DLD1 (cell line): ENCODE data around the gene ITPR1.
"Not testable (repeated sequence)": the region's sequence is repeated elsewhere in the genome, so short reads cannot be mapped to it uniquely, and the experiment has no call there.

Experiments
- in situ Hi-C: cut with HindIII; loops from 2 replicates; pipeline ENCODE4 v1.10.0; 2017; ENCODE audit warnings: low sequenced_read_pairs

The ITPR1 gene

DNA sequence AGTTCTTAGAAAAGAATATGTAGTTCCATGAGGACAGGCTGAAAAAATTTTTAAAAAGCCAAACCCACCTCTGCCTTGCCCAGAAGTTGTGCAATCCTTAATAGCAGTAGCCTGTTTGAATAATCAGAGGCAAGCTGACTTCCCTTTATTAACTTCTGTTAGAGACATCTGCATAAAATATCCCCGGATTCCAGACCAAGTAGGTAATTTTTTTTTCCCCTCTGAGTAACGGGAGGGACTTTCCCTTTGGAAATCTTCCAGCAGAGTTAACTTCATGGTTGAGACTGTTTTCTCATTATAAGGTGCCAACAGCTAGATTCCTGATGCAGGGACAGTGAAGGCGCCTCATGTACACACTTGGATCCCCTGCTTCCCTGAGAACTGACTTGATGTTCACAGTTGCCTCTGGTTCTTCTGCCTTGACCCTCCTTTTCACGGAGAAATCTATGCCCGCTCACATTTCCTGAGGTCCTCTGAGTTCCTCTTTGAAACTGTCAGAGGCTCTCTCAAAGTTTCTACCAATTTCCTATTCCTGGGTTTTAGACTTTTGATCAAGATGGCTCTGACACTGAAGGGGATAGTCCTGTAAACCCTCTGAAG lies 258.5 kb downstream of the ITPR1 start:
- in situ Hi-C loops = no loop called here

DNA sequence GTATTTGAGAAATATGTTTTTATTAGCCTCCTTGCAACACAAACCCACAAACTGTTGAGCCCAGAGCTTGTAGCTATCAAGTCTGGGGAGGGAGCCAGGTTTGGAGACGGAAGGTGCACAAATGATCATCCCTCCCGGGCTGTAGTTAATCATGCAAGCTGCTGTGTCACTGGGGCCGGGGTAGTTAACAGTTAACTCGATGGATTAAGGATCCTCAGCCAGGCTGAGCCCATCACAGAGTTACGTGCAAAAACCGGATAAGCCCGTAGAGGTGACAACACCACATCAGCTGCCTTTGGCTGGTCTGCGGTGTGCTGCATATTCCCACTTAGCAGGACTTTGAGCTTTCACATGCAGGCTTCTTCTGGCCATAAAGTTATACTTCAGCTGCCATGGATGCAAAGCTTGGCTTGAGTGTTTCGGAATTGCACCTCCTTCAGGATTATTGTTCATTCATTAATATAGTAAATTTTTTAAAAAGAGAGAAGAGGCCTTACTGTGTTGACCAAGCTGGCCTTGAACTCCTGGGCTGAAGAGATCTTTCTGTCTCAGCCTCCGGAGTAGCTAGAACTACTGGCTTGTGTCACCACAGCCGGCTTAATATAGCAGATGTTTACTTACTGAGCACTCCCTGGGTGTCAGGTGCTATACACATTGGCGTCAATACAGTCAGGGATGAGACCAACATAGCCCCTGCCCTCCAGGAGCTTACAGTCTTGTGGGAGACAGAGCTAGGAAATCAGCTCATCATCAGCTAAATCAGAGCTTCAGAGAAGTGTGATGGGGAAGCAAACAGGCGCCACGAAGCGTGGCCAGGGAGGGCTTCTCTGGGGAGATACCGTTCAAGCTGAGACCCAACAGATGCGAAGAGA lies 259.3 kb downstream of the ITPR1 start:
- in situ Hi-C loops = no loop called here

DNA sequence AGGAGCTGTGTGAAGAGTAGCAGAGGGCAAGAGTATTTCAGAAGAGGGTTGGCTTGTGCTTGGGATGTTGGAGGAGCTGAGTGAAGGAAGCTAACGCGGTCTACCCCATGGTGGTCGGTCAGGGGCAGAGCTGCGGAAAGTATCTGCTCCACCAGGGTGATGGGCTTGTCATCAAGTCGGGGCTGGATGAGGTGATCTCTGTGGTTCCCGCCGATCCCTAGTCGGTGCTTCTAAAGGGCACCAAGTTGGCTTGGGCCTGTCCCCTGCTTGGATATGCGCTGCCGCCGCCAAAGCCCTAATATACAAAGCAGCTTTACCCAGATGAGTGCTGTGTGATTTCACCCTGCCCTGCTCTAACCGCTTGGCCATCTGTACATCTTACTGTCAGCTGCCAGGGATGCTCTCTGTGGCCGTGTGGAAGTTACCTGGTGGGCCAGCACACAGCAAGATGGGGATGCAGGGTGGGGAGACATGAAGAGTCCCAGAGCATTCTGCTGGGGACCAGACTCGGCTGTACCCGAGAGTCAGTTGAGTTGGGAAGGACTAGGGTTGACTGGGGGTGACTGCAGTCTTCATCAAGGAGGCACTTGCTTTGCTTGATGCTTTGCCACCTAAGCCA lies 260.0 kb downstream of the ITPR1 start:
- in situ Hi-C loops = no loop called here

DNA sequence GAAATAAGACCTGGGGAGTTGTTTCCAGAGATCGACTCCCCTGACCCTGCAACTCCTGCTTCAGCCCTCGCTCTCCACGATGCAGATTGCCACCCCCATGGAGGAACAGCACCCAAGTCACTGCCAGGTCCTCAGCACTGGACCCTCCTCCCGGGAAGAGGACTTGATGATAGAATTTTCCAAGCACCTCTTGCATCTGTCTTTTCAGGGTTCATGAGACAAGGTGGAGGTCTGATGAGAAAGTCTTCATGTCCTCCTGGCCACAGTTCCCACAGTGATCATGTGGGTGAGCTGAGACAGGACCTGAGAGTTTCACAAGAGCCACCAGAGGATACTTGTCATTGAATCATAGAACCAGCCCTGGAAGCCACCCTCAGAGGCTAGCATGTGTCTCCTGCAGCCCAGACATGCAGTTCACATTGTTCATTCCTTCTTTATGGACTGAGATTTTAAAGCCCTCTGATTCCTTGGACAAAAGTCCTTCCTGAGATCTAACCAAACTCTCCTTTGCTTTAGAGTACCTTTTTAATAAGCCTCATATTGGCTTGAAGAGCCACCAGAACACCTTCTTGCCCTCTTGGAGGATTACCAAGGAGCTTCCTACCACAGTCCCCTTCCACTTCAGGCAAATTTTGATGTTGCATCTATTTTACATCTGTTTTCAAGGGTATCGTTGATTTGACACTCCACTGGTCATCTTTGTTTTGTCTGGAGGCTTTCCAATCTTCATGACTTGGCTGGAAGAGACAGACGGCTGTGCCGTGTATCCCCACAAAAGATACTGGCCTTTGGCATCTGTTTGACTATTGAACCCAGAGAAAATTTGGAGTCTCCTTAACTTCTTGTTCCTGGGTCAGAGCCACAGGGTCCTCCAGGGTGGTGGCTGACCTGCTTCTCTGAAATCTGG lies 261.3 kb downstream of the ITPR1 start:
- in situ Hi-C loops = no loop called here

DNA sequence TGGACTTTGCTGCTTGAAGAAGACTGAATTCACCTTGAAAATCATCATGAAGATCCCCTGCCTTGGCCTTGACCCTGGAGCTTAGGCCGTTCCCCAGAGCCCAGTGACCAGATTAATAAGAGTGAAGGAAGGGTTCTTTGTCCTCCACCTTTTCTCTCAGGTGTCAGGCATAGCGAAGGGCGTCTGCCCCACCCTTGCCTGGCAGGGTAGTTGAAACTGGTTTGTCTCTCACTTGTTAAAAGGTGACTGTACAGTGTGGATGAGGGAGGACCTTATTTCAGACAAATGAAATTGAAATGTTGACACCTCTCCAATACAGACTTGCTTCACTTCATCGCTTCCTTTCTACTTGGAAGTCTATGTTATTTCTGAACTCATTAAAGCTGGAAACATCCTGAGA lies 262.4 kb downstream of the ITPR1 start:
- in situ Hi-C loops = no loop called here

DNA sequence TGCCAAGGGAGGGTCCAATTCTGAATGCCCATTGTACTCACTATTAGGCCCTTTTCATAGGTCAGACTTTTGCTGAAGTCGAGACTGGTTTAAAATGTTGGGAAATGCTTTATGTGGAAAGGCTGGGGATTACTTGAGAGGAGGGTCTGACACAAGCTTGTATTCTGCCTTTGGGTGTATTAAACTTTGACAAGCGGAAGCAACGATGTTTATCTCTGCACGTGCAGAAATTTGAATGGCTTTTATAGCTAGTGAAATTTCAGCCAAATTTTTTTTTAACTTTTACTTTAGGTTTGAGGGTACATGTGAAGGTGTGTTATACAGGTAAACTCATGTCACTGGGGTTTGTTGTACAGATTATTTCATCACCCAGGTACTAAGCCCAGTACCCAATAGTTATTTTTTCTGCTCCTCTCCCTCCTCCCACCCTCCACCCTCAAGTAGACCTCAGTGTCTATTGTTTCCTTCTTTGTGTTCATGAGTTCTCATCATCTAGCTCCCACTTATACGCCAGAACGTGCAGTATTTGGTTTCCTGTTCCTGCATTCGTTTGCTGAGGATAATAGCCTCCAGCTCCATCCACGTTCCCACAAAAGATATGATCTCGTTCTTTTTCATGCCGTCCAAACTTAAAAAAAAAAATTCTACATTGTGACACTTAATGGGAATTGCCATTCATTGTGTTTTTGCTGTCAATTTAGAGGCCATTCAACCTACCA lies 263.1 kb downstream of the ITPR1 start:
- in situ Hi-C loops = no loop called here

DNA sequence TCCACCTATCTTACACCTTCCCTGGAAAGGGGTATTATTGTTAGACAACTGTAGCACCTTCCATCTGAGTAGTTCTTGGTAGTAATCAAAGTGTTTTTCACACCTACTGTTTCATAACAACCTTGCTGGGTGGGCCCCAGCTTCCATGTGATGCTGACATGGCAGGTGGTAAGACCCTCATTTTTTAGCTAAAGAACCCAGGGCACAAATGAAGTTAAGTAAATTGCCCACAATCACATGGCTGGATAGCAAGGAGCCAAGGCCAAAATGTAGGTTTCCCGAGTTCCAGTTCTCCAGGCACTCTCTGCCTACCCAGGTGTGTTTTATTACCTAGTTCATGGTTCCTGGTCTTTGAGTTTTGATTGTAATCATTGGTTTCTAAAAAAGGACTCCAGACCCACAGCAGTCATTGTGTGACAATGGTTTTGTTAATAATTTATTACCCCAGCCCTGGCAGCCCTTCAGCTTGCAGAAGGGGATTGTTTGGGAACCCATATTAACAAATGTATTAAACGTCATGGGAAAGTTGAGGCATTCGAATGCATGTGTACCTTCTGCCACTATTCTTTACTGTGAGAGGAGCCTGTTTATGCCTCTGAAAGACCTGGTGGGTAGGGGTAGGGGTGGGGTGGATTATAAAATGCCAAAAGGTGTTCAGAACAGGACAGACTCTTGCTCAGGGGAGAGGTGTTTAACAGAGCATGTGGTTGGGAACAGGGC lies 263.9 kb downstream of the ITPR1 start:
- in situ Hi-C loops = no loop called here

DNA sequence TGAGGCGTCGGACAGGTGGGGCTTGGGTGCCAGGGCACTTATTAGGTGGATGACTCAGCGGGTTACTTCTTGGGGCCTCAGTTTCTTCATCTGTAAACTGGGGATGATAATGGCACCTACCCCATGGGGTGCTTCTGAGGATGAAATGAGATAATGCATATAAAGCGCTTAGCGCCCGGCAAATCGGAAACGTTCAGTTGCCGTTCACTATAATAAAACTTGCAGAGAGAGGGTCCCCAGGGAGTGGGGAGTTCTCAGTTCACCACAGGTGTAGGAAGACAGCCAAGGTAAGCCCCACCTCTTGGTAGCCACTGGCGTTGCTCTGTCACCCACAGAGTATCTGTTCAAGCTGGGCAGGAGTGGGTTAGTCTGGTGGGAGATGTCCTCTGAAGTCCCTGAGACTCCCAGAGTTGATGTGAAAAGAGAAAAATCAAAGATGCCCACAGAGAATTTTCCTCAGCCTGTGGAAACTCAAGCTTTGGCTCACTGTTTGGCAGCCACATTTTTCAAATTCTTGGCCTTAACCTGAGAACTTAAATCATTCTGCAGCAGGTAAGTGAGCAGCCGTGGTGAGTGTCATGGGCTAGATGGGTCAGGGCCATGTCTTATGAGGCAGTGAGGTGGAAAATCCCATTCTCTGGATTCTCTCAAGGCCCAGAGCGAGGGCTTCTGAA lies 264.6 kb downstream of the ITPR1 start:
- in situ Hi-C loops = no loop called here

DNA sequence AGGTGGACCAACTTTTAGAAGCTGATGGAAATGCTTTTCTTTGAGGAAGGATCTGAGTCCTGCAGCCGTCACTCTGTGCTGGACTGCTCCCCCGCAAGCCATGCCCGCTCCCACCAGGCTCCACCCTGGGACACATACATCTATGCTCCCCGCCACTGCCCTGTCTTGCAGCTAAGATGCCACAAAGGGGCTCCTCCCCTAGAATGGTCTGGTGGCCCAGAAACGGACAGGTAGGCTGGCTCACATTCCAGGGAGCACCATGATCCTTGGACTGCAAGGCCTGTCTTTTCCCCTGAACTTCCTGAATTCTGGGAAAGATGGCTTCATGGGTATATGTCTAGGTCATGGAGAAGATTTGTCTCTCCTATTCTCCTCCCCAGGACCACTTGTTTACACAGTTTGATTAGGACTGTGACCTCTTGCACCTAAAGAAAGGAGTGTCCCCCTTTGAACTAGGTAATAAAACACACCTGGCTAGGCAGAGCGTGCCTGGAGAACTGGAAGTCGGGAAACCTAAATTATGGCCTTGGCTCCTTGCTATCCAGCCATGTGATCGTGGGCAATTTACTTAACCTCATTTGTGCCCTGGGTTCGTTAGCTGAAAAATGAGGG lies 265.2 kb downstream of the ITPR1 start:
- in situ Hi-C loops = no loop called here

DNA sequence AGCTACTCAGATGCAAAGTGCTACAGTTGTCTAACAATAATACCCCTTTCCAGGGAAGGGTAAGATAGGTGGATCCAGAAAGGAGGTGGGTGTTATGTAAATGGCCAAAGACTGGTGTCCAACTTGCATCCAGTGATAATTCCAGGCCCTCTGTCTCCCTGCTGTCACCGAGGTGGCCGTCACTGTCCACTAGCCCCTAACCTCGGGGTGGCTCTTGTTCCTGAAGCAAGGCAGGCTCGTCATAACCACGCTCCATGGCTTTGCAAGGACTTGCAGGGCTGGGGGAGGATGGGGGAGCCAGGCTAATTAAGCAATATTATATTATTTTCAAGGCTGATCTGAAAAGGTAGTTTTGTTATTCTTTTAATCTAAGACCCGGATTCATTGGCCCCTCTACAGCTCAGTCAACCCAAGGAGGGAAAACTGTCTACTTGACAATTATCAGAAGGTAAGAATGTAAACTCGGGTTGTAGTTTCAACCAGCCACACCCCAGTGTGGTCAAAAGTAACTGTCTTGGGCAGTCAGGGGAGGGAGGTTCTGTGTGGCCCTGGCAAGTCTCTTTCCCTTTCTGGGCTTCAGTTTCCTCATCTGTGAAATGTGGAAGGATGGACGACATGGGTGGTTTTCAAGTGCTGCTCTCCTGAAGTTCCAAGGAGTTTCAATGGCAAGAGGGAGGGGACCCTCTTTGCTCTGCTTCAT lies 266.0 kb downstream of the ITPR1 start:
- in situ Hi-C loops = no loop called here

DNA sequence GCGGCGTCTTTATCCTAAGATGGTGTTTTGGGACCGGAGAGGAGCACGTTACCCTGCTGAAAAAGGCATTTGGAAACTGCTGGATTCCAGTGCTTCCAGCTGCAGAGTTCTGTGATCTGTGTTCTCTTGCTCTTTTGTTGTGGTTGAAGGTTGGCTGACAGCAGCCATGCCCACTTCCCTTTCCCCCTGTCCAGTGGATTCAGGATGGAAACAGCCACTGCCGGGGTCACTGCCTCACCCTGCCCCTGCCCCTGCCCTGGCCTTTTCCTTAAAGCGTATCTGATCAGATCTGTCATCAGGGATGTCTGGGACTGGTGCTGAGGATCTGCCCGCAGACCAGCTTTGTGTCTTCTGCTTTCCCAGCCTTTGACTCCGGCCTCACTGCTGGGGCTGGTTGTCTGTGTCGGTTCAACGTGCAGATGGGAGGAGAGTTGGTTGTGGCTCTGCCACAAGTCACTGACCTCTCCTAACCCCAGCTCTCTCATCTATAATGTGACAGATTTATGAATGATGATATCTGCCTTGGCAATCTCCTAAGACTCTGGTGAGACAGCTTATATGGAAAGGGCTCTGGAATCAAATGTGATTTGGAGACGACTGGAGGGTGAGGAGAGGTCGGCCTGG lies 266.7 kb downstream of the ITPR1 start:
- in situ Hi-C loops = no loop called here

DNA sequence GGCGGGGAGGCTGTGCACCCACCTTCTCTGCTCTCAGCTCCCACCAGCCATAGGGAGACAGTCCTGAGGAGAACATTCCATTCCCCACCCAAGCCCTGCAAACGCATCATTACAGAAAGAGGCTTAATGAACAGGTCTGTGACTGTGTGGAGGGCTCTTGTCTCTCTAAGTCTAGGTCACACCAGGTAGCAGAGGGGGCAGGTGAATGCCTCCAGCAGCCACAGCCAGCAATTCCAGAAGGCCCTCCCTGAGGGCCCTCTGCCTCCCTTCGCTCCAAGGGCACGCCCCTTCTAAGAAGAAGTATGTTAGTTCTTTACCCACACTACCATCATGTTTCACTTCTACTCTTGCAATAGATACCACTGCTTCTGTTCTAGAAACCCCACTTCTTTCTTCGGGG lies 268.6 kb downstream of the ITPR1 start:
- in situ Hi-C loops = no loop called here

DNA sequence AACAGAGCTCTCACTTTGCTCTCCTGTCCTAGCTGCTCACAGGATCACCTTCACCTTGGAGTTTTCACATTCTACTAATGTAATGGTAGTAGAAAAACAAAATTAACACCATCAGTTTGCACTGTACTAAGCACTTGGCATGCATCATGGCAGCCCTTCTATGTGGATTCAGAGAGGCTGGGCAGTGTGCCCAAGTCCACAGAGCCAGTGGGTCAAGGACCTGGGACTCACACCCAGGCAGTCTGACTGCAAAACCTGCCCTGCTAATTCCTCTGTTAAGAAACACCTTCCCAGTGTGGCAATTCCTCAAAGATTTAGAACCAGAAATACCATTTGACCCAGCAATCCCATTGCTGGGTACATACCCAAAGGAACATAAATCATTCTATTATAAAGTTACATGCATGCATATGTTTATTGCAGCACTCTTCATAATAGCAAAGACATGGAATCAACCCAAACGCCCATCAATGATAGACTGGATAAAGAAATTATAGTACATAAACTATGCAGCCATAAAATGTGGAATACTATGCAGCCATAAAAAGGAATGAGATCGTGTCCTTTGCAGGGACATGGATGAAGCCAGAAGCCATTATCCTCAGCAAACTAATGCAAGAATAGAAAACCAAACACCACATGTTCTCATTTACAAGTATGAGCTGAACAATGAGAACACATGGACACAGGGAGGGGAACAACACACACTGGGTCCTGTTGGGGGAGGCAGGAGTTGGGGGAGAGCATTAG lies 269.5 kb downstream of the ITPR1 start:
- in situ Hi-C loops = not testable (repeated sequence)

DNA sequence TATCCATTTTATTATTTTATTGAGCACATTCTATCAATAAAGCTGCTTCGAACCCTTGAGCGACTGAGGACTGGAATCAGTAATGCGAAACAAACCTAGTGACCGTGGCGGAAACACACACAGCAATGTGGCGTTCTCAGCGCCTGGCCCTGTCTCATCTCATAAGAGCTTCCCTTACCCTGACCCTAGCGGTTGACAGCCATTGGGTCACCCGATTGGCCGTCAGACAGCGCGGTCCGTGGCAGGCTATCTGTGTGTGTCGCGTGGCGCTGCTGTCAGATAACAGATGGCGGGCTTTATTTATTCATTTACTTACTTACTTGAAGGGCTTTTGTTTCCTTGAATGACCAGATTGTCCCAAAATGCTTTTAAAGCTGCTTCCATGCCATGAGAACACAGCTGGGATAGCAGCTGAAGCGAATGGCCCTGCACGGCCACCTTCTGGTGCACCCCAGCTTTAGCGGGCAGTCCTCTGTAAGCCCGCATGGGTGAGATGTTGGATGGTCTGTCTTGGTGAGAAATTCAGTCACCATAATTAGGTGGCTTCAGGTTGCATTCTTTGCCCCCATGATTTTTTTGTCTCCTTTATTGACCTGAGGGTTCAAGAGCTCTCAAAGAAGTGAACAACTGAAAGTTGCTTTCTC lies 270.6 kb downstream of the ITPR1 start:
- in situ Hi-C loops = no loop called here

DNA sequence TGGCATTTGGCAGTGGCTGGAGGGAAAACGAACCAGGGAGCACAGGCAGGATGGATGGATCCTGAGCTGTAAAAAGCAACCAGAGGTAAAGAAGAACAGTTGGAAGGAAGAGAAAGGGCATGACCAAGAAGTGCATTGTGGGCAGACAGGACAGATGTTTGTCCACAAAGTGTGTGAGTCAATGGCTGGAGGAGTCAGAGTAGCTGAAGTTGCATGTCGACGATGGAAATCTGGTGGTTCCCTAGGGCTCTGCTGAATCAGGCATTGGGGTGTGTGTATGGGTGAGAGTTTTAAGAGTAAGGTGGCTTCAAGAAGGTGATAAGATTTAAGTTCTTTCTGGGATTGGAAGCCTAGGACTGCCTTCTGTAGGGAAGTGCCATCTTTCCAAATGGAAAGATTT lies 272.1 kb downstream of the ITPR1 start:
- in situ Hi-C loops = no loop called here

DNA sequence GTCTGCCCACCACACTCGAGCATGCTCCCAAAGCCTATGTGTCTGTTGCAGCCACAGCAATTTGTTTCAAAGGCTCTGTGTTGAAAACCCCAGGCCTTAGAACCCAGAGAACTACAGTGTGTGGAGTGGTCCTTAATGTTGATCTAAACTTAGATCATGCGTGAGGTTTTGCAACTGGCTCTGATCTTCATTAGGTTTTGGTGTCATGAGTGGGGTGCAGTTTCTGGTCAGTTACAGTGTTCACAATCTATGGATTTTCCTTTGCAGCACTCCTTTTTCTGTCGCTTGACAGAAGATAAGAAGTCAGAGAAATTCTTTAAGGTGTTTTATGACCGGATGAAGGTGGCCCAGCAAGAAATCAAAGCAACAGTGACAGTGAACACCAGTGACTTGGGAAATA lies 273.1 kb downstream of the ITPR1 start:
- in situ Hi-C loops = no loop called here
